Central memory CD8-positive, alpha-beta T cell (primary cell): ENCODE data around the gene SND1.
"Not testable (repeated sequence)": the region's sequence is repeated elsewhere in the genome, so short reads cannot be mapped to it uniquely, and the experiment has no call there.

Experiments used
- ATAC-seq: fragments of 150-1000 bp; cut with Tn5 transposase; replicated peaks from 2 replicates; pipeline ENCODE4 v1.10.0; 2022; ENCODE audit warnings: mild to moderate bottlenecking, moderate FRiP score, moderate number of reproducible peaks; ENCODE audit not compliant: poor library complexity, severe bottlenecking; ENCODE audit errors: extremely low read depth
- DNase-seq, 2 donors: peaks; one replicate each; pipeline ENCODE4 v3.0.0; 2021; ENCODE audit warnings: low spot score in 2 of 2
- H3K27ac Mint-ChIP-seq: one replicate; pipeline ENCODE4 v1.8.0; 2022; ENCODE audit warnings: low read depth, mild to moderate bottlenecking, moderate library complexity, mixed read lengths
- H3K27me3 Mint-ChIP-seq: one replicate; pipeline ENCODE4 v1.8.0; 2022; ENCODE audit warnings: mixed read lengths
- H3K36me3 Mint-ChIP-seq: one replicate; pipeline ENCODE4 v1.8.0; 2022; ENCODE audit warnings: mild to moderate bottlenecking, moderate library complexity, mixed read lengths; ENCODE audit not compliant: insufficient read depth
- H3K4me1 Mint-ChIP-seq: one replicate; pipeline ENCODE4 v1.8.0; 2022; ENCODE audit warnings: mixed read lengths
- H3K4me3 Mint-ChIP-seq: one replicate; pipeline ENCODE4 v1.8.0; 2022; ENCODE audit warnings: mild to moderate bottlenecking, moderate library complexity, mixed read lengths
- H3K9me3 Mint-ChIP-seq: one replicate; pipeline ENCODE4 v1.8.0; 2022; ENCODE audit warnings: mixed read lengths

SND1 gene

DNA sequence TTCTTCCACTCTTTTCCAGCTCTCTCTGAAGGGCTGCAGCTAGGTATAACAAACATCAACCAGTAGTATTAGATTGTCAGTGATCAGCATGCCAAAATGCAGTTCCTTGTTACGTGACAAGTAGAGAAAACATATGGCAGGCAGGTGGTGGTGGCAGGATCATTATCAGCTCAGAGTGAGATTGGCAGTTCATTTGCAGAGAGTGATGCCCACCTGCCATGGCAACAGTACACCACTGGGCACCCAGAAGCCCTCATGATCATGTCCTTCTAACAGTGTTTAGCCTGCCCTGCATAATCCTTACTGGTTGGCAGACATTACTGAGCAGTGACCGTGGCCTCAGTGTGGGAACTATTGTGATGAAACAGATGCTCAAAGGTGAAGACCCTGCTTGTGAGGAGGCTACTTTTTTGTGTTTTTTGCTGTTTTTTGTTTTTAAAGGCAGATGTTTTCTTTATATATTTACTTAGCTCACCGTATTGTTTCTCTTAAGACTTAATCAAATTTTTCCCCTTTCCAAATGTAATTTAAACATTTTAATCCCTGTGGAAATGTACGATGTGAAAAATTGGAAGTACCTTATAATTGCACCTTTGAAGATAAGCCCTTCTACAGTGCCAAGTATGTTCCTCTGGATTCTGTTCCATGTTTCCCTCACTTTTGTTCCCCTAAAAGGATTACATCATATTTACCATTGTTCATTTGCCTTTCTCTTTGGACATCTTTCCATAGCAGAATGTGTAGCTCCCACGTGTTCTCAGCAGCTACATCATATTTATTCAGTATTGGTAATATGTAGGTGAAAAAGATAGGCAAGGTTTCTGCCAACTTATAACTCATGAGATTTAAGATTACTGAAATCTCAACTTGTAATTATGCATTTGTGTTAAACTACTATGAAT lies 179.6 kb downstream of the SND1 start:
- no peaks in the 10 kb centered on the region for H3K9me3 Mint-ChIP-seq
- H3K4me3 Mint-ChIP-seq, result no peak overlapping the region
- peaks cover 7% of the 10 kb centered on the region for H3K4me1 Mint-ChIP-seq
- no peak for ATAC-seq
- no peaks in the 10 kb centered on the region for H3K27me3 Mint-ChIP-seq
- no peak overlapping the region for H3K27ac Mint-ChIP-seq
- no peak for DNase-seq
- no peaks in the 10 kb centered on the region for H3K36me3 Mint-ChIP-seq

DNA sequence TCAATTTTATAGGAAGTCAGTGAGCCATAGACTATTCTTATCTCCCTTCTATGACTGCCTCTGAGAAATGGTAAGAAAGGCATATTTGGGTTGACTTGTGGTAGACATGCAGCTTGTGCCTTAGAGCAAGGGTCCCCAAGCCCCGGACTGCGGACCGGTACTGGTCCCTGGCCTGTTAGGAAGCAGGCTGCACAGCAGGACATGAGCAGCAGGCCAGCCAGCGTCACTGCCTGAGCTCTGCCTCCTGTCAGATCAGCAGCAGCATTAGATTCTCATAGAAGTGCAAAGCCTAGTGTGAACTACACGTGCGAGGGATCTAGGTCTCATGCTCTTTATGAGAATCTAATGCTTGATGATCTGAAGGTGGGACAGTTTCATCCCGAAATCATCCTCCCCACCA lies 180.6 kb downstream of the SND1 start:
- DNase-seq (no peak), ATAC-seq (no peak)
- Mint-ChIP-seq H3K36me3 (no peaks in the 10 kb centered on the region), H3K4me1 (peaks cover 7% of the 10 kb centered on the region), H3K4me3 (no peak overlapping the region), H3K27ac (no peak overlapping the region), H3K9me3 (peaks cover under 1% of the 10 kb centered on the region), H3K27me3 (no peaks in the 10 kb centered on the region)

DNA sequence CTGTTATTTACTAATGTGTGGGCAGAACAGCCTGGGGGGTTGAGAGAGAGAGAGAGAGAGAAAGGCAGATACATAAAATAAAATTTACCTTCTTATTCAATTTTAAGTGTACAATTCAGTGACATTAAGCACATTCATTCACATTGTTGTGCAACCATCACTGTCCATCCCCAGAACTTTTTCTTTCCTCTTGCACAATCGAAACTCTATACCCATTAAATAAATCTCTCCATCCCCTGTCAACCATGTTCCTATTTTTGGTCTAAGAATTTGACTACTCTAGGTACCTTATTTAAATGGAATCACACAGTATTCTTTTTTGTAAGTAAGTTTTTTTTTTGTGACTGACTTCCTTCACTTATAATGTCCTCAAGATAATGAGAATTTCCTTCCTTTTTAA lies 181.6 kb downstream of the SND1 start:
- H3K27me3 Mint-ChIP-seq, result no peaks in the 10 kb centered on the region
- no peak overlapping the region for H3K4me3 Mint-ChIP-seq
- no peak for ATAC-seq
- DNase-seq, result no peak
- H3K9me3 Mint-ChIP-seq, result peaks cover 6% of the 10 kb centered on the region
- no peak overlapping the region for H3K27ac Mint-ChIP-seq
- peaks cover 12% of the 10 kb centered on the region for H3K4me1 Mint-ChIP-seq
- no peaks in the 10 kb centered on the region for H3K36me3 Mint-ChIP-seq

DNA sequence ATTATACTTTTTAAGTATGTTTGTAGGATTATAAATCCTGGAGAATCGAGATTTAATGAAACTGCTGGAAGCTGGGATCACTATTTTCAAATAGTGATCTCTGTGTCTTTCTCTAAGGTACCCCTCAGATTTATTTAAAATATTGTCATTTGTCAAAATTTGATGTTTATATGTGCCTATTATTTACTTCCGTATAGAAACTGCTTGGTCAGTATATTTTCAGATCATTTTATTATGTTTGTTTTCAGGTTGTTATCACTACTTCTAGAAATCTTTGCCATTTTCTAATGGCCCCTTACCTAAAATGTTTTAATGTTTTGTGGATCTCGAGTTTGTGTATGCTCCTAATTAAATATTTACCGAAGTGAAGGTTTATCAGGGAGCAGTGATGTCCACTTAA lies 183.7 kb downstream of the SND1 start:
- DNase-seq, result no peak
- no peak overlapping the region for H3K27ac Mint-ChIP-seq
- H3K27me3 Mint-ChIP-seq, result no peaks in the 10 kb centered on the region
- ATAC-seq, result no peak
- H3K4me1 Mint-ChIP-seq, result peaks cover 18% of the 10 kb centered on the region
- H3K36me3 Mint-ChIP-seq, result peaks cover 3% of the 10 kb centered on the region
- no peak overlapping the region for H3K4me3 Mint-ChIP-seq
- H3K9me3 Mint-ChIP-seq, result peaks cover 6% of the 10 kb centered on the region

DNA sequence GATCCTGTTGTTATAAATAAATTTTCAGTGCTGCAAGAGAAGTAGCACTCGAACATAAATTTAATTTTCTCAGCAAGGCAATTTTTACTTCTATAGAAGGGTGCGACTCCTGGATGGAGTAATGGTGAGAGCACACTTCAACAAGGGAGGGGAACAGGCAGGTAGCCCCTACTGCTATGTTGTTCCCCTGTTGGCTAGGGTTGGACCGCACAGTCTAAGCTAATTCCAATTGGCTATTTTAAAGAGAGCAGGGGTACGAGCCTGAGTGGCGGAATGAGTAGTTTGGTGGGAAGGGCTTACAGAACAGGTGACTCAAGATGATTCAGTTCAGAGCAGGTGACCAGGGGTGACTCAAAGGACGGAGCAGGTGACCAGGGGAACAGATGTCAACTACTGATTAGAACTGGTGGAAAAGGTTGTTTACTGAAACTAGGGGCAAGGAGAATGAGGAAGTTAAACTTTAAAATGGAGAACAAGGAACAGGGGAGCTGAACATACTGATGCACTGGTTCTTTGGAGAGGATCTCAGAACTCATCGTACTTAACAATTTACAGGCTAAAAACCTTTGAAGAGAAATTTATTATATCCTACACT lies 185.9 kb downstream of the SND1 start:
- H3K9me3 Mint-ChIP-seq, H3K36me3 Mint-ChIP-seq, ATAC-seq, H3K4me3 Mint-ChIP-seq, H3K27me3 Mint-ChIP-seq, DNase-seq, H3K27ac Mint-ChIP-seq: not testable (repeated sequence)
- H3K4me1 Mint-ChIP-seq, result peaks cover 18% of the 10 kb centered on the region

DNA sequence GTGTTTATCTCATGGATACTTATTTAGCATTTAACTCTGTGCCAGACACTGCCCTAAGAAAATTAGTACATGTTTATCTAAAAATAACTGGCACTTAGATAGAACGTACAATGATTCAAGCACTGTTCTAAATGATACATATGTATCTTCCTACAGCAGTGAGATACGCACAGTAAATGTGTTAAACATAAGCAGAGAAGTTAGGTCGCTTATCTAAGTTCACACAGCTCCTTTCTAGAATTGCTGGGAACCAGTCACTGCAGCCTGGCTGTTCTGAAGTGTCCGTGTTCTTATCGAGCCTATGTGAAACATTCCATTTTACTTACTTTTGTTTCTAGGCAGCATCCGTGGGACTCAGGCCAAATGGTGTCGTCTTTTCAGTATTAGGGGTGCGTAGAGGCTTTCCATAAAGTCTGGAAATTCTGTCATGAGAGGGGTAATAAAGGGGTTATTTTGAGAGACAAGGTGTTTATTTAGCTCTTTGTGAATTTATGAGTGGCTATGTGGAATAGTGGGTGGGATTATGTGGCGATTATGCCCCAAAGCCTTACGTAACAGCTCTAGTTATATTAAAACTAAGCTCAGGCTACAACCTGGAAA lies 186.9 kb downstream of the SND1 start:
- Mint-ChIP-seq H3K4me1 (peaks cover 18% of the 10 kb centered on the region), H3K9me3 (peaks cover 6% of the 10 kb centered on the region), H3K4me3 (no peak overlapping the region), H3K27ac (no peak overlapping the region), H3K27me3 (no peaks in the 10 kb centered on the region), H3K36me3 (peaks cover 7% of the 10 kb centered on the region)
- ATAC-seq (no peak), DNase-seq (no peak)

DNA sequence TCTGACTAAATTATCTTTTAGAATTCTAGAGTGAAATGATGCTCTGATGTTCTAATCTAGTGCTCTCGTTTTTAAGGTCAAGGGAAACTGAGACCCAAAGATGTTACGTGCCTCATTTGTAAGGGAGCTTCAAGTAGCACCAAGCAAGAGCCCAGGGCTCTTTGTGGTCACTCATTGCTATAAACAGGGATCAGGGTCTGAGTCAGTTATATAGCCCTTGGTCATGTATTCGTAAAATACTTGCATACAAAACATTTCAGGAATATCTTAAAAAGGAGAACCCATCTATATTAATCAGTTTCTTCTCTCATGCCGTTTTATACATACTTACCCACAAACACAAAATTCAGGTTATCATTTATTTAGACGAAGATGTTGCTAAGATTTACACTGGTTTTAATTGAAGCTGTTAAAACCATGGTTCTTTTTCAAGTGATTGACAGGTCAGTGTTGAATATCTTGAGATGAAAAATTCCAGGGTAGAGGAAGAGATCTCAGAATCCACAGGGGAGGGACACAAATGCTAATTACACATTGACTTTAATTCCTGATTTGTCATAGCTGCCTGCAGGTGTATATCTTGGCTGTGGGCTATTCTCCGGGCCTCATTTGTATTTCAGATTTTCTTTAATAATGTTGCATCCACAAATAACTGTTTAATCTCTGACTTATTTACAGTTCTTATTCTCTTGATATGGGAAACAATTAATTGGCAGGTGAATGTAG lies 188.4 kb downstream of the SND1 start:
- H3K4me1 Mint-ChIP-seq, result peaks cover 18% of the 10 kb centered on the region
- H3K36me3 Mint-ChIP-seq, result peaks cover 10% of the 10 kb centered on the region
- H3K27me3 Mint-ChIP-seq, result no peaks in the 10 kb centered on the region
- no peak for DNase-seq
- peaks cover 6% of the 10 kb centered on the region for H3K9me3 Mint-ChIP-seq
- ATAC-seq, result no peak
- H3K27ac Mint-ChIP-seq, result no peak overlapping the region
- no peak overlapping the region for H3K4me3 Mint-ChIP-seq

DNA sequence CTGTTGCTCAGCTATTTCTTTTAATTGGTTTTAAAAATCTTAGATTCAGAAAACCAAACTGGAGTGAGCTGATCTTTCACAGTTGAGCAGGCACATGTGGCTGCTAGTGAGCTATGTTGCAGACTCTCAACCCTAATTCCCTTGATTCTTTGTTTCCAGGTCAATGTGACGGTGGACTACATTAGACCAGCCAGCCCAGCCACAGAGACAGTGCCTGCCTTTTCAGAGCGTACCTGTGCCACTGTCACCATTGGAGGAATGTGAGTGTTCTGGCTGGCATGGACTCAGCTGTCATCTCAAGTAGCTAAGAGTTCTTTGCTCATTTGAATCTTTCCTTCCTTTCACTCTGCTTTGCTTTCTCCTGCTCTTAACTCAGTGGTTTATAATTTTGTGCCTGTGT lies 192.2 kb downstream of the SND1 start:
- peaks cover 14% of the 10 kb centered on the region for H3K36me3 Mint-ChIP-seq
- no peaks in the 10 kb centered on the region for H3K27me3 Mint-ChIP-seq
- no peak for ATAC-seq
- DNase-seq, result no peak
- H3K9me3 Mint-ChIP-seq, result no peaks in the 10 kb centered on the region
- no peak overlapping the region for H3K4me3 Mint-ChIP-seq
- peaks cover 13% of the 10 kb centered on the region for H3K4me1 Mint-ChIP-seq
- H3K27ac Mint-ChIP-seq, result peak overlapping the region; percentile 54

DNA sequence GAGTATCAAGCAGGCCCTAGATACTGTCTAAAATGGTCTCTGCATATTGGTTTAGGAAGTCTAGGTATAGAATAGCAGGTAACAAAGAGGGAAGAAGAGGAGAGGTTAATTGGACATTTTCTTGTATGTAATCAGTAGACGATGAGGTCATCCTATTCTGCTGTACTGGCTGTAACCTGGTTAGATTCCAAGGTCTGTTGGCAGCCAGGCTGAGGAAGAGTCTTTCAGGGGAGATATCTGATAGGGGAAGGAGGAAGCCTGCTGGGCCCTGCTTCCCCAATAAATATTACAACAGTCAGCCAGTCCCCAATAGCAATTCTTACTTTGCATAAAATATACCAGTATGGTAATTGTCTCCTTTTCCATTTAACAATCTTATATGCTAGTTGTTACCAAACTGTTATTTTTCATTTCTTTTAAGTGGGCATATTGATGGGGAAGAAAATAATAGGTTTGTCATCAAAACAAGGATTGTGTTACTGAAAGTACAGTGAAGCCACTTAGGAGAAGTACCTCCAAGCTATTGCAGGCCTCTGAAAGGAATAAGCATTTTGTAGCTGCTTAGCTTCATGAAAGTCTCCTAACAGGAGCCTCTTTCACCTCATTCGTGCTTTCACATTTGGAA lies 192.8 kb downstream of the SND1 start:
- H3K27ac Mint-ChIP-seq, result peak overlapping the region; percentile 54
- no peaks in the 10 kb centered on the region for H3K9me3 Mint-ChIP-seq
- ATAC-seq, result no peak
- no peak overlapping the region for H3K4me3 Mint-ChIP-seq
- H3K27me3 Mint-ChIP-seq, result no peaks in the 10 kb centered on the region
- DNase-seq, result no peak
- H3K36me3 Mint-ChIP-seq, result peaks cover 19% of the 10 kb centered on the region
- H3K4me1 Mint-ChIP-seq, result peaks cover 13% of the 10 kb centered on the region

DNA sequence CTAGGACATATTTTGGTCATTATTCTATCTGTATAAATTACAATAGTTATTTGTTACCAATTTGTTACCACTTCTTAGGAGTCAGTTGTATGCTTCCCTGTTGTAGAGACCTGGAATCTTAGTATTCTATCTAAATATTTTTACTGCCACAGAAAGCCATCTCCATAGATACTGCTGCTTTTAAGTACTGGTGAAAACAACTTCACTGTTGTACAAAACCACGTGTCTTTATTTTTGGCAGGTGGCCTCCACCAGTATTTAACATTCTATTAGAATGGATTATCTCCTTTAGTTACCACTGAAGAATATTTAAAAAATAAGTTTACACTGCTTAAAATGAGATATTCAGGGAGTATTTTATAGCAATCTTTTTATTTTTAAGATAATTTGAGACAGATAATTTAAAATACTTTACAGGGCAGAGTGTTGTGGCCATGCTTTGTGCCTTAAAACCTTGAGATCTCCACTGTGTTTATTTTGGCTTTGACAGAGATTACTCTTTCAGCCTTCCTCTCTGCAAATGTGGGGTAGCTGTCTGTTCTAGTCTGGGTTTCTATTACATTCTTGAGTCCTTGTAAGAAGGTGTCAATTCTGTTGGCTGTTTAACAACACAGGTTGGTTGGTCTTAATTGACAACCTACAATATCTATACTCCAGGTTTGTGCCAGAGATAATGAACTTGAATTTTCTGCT lies 193.7 kb downstream of the SND1 start:
- DNase-seq, result no peak
- no peak for ATAC-seq
- no peaks in the 10 kb centered on the region for H3K9me3 Mint-ChIP-seq
- peaks cover 22% of the 10 kb centered on the region for H3K36me3 Mint-ChIP-seq
- peaks cover 7% of the 10 kb centered on the region for H3K4me1 Mint-ChIP-seq
- no peaks in the 10 kb centered on the region for H3K27me3 Mint-ChIP-seq
- H3K27ac Mint-ChIP-seq, result no peak overlapping the region
- no peak overlapping the region for H3K4me3 Mint-ChIP-seq

DNA sequence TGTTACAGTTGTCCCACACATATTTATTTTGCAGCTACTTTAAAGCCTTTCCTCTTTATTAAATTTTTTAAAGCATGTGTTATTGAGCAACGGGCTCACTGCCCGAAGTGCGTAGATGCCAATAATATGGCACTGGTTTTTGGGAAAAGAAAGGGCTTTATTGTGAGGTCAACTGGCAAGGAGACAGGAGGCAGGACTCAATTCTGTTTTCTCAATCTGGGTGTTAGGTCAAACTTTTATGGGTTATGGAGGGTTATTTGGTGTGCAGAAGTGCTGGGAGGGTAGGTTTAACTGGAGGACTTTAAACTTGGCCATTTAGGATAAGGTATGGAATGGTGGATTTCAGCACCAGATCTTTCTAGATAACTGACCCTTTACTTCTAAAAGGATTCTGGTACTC lies 195.6 kb downstream of the SND1 start:
- peak overlapping the region; percentile 12 for H3K27ac Mint-ChIP-seq
- H3K9me3 Mint-ChIP-seq, result no peaks in the 10 kb centered on the region
- no peak for ATAC-seq
- H3K36me3 Mint-ChIP-seq, result peaks cover 22% of the 10 kb centered on the region
- no peak overlapping the region for H3K4me3 Mint-ChIP-seq
- DNase-seq, result no peak
- H3K27me3 Mint-ChIP-seq, result no peaks in the 10 kb centered on the region
- H3K4me1 Mint-ChIP-seq, result peaks cover 7% of the 10 kb centered on the region

DNA sequence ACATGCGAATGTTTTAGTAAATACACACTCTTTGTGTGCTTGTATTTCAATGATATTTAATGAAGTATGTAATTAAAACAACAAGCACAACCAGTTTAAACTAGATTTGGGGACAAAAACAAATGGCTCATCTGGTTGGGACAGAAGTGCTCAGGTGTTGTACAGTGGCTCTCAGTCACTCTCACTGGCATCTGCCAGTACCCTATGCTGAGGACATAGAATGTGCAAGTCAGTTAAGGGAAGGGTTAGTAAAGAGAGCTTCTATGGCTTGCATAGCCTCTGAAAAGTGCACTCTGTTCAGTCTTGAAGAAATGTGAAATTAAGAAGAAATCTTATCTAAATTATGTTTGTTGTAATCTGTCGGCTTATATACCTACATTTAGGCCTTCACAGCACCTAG lies 196.2 kb downstream of the SND1 start:
- H3K4me3 Mint-ChIP-seq, result no peak overlapping the region
- no peaks in the 10 kb centered on the region for H3K27me3 Mint-ChIP-seq
- no peak for DNase-seq
- no peak for ATAC-seq
- H3K9me3 Mint-ChIP-seq, result no peaks in the 10 kb centered on the region
- H3K27ac Mint-ChIP-seq, result no peak overlapping the region
- peaks cover 7% of the 10 kb centered on the region for H3K4me1 Mint-ChIP-seq
- peaks cover 22% of the 10 kb centered on the region for H3K36me3 Mint-ChIP-seq
